HepG2 (cell line): Measurements from ENCODE around the gene CTNNBIP1. TPM values are rescaled to one million over a fixed set of nuclear protein-coding genes. Genes with fewer than 3 reads are reported as not detected.
A peak's percentile ranks its signal among the peaks of the same experiment; 100 is the strongest.

Experiments used
- ARNTL ChIP-seq: sonication (generic); formaldehyde crosslinking; IDR thresholded peaks from 2 replicates; pipeline ENCODE4 v1.4.0; 2020; ENCODE audit warnings: mild to moderate bottlenecking, missing genetic modification reagents
- DDIT3 ChIP-seq: sonication (generic); formaldehyde crosslinking; IDR thresholded peaks from 2 replicates; pipeline ENCODE4 v1.4.0; 2020; ENCODE audit warnings: mild to moderate bottlenecking, missing genetic modification reagents
- ETS1 ChIP-seq: sonication (generic); formaldehyde crosslinking; IDR thresholded peaks from 2 replicates; pipeline ENCODE4 v1.4.0; 2020; ENCODE audit warnings: missing genetic modification reagents
- HMG20B ChIP-seq: conservative IDR thresholded peaks from 2 replicates; pipeline ENCODE4 v1.6.1; 2016; ENCODE audit warnings: missing genetic modification reagents, missing compliant biosample characterization
- HOXA3 ChIP-seq: sonication (generic); formaldehyde crosslinking; IDR thresholded peaks from 2 replicates; pipeline ENCODE4 v1.5.0; 2020; ENCODE audit warnings: missing genetic modification reagents
- JUN ChIP-seq: sonication (generic); formaldehyde crosslinking; IDR thresholded peaks from 2 replicates; pipeline ENCODE4 v1.4.0; 2020; ENCODE audit warnings: mild to moderate bottlenecking, missing genetic modification reagents
- NR2F6 ChIP-seq, 2 experiments: IDR thresholded peaks; 2 replicates each; pipeline ENCODE4 v1.6.1; 2016; ENCODE audit warnings: antibody characterized with exemption in 1 of 2, mild to moderate bottlenecking in 1 of 2
- PCBP1 ChIP-seq: fragments of 200-400 bp; formaldehyde crosslinking; IDR thresholded peaks from 2 replicates; pipeline ENCODE4 v1.6.1; 2017; ENCODE audit warnings: mild to moderate bottlenecking, low read depth, low read length, borderline replicate concordance
- PHF5A ChIP-seq: IDR thresholded peaks from one replicate; pipeline ENCODE4 v1.6.1; 2018; ENCODE audit warnings: low read depth, missing genetic modification reagents; ENCODE audit not compliant: unreplicated experiment
- RAD21 ChIP-seq: fragments of 450-650 bp; formaldehyde crosslinking; IDR thresholded peaks from 2 replicates; pipeline ENCODE4 v1.5.0; 2020; ENCODE audit warnings: mild to moderate bottlenecking
- RNF2 ChIP-seq: fragments of 450-650 bp; conservative IDR thresholded peaks from 2 replicates; pipeline ENCODE4 v1.6.1; 2016; ENCODE audit warnings: low read depth
- SCMH1 ChIP-seq: sonication (generic); formaldehyde crosslinking; IDR thresholded peaks from 2 replicates; pipeline ENCODE4 v1.9.0; 2021; ENCODE audit warnings: missing genetic modification reagents, mild to moderate bottlenecking, borderline replicate concordance
- SETDB1 ChIP-seq: sonication (generic); formaldehyde crosslinking; IDR thresholded peaks from 2 replicates; pipeline ENCODE4 v1.5.1; 2020; ENCODE audit warnings: missing genetic modification reagents, mild to moderate bottlenecking, borderline replicate concordance
- U2AF2 ChIP-seq: fragments of 200-400 bp; formaldehyde crosslinking; IDR thresholded peaks from 2 replicates; pipeline ENCODE4 v1.6.1; 2017; ENCODE audit warnings: low read depth, mild to moderate bottlenecking, low read length
- ZIK1 ChIP-seq: sonication (generic); formaldehyde crosslinking; IDR thresholded peaks from 2 replicates; pipeline ENCODE4 v1.5.0; 2020; ENCODE audit warnings: mild to moderate bottlenecking, low read depth, missing genetic modification reagents, borderline replicate concordance
- ZKSCAN1 ChIP-seq: fragments of 150-350 bp; IDR thresholded peaks from 2 replicates; pipeline ENCODE4 v1.6.1; 2014; ENCODE audit warnings: low read length
- ZNF354B ChIP-seq: sonication (generic); formaldehyde crosslinking; IDR thresholded peaks from 2 replicates; pipeline ENCODE4 v1.8.0; 2022; ENCODE audit warnings: mild to moderate bottlenecking, missing genetic modification reagents
- ZNF362 ChIP-seq: sonication (generic); formaldehyde crosslinking; IDR thresholded peaks from 2 replicates; pipeline ENCODE4 v1.4.0; 2020; ENCODE audit warnings: missing genetic modification reagents, mild to moderate bottlenecking, borderline replicate concordance
- ZNF670 ChIP-seq: sonication (generic); formaldehyde crosslinking; IDR thresholded peaks from 2 replicates; pipeline ENCODE4 v1.8.0; 2022; ENCODE audit warnings: mild to moderate bottlenecking, missing genetic modification reagents, borderline replicate concordance
- ZNF678 ChIP-seq: sonication (generic); formaldehyde crosslinking; IDR thresholded peaks from 2 replicates; pipeline ENCODE4 v1.4.0; 2020; ENCODE audit warnings: mild to moderate bottlenecking, missing genetic modification reagents
- ZNF747 ChIP-seq: sonication (generic); formaldehyde crosslinking; IDR thresholded peaks from 2 replicates; pipeline ENCODE4 v1.8.1; 2023; ENCODE audit warnings: missing genetic modification reagents, mild to moderate bottlenecking, borderline replicate concordance
- ZNF75D ChIP-seq: sonication (generic); formaldehyde crosslinking; IDR thresholded peaks from 2 replicates; pipeline ENCODE4 v1.8.1; 2023; ENCODE audit warnings: missing genetic modification reagents, mild to moderate bottlenecking, borderline replicate concordance
- ZNF816 ChIP-seq: sonication (generic); formaldehyde crosslinking; IDR thresholded peaks from 2 replicates; pipeline ENCODE4 v1.8.0; 2022; ENCODE audit warnings: missing genetic modification reagents, mild to moderate bottlenecking, borderline replicate concordance
- polyA plus RNA-seq, 8 experiments: library from polyadenylated mRNA; depleted of rRNA in 3 of 8; stranded (reverse) in 7 of 8; unstranded in 1 of 8; fragments of >200 nt; fragmentation: Illumina TruSeq in 4 of 8; extraction: Trizol in 4 of 8; gene quantifications; 2 replicates each; pipeline versions ENCODE4 v1.2.1 to v1.2.3, GENCODE V29; 2011 to 2016; ENCODE audit warnings: low read depth in 4 of 8, missing spikeins in 1 of 8, mixed read lengths in 1 of 8; ENCODE audit not compliant: insufficient read depth in 1 of 8
- total RNA-seq, 5 experiments: library from RNA; depleted of rRNA; stranded (reverse); fragments of >200 nt; fragmentation: Illumina TruSeq; extraction: Trizol; gene quantifications; 2 replicates each; pipeline ENCODE4 v1.2.3, GENCODE V29; 2016; ENCODE audit warnings: low read depth in 1 of 5
- TF ChIP-seq, protein P1 (sequence below): sonication (generic); formaldehyde crosslinking; IDR thresholded peaks from 2 replicates; pipeline ENCODE4 v1.8.1; 2023; ENCODE audit warnings: mild to moderate bottlenecking, missing genetic modification reagents
- TF ChIP-seq, protein P2 (sequence below): sonication (generic); formaldehyde crosslinking; IDR thresholded peaks from 2 replicates; pipeline ENCODE4 v1.5.0; 2020; ENCODE audit warnings: mild to moderate bottlenecking, low read depth, missing genetic modification reagents, borderline replicate concordance
- TF ChIP-seq, protein P3 (sequence below): sonication (generic); formaldehyde crosslinking; IDR thresholded peaks from 2 replicates; pipeline ENCODE4 v1.5.0; 2020; ENCODE audit warnings: mild to moderate bottlenecking, missing genetic modification reagents, moderate library complexity

Gene CTNNBIP1
- total and polyA plus RNA-seq, 2 of the 13 experiments (the other 11 are each of a cell fraction or from before 2014, with no cell fraction given) = 71.7 to 83.0 TPM

GRCh38 chr1:9942399-9942938 lies 32.4 kb upstream of the CTNNBIP1 start (continued):
- TF ChIP-seq ZNF670 (no peak), SETDB1 (no peak), ZIK1 (CRISPR knock-in tag) (no peak), ZNF362 (no peak), PCBP1 (no peak), JUN (CRISPR knock-in tag) (no peak), ZNF354B (CRISPR knock-in tag) (no peak), NR2F6 (IDR thresholded peaks at IDR 0.05) (0 out of 2 replicates have a peak, but pooled peaks have one; percentile 7), NR2F6 (CRISPR knock-in tag; IDR thresholded peaks at IDR 0.05) (no peak), RAD21 (CRISPR knock-in tag) (peak; percentile 71), HMG20B (0 out of 2 replicates have a peak, but pooled peaks have one; percentile 13), ZNF75D (no peak), ZNF678 (no peak), DDIT3 (no peak), SCMH1 (no peak), PHF5A (peak; percentile 42), ARNTL (no peak), ZNF816 (CRISPR knock-in tag) (peak; percentile 5; the same call in 1 of the 2 replicates), ZNF747 (CRISPR knock-in tag) (no peak), HOXA3 (CRISPR knock-in tag) (no peak), ETS1 (CRISPR knock-in tag) (no peak), U2AF2 (no peak), ZKSCAN1 (no peak), RNF2 (no peak)
- TF ChIP-seq, protein P1, sequence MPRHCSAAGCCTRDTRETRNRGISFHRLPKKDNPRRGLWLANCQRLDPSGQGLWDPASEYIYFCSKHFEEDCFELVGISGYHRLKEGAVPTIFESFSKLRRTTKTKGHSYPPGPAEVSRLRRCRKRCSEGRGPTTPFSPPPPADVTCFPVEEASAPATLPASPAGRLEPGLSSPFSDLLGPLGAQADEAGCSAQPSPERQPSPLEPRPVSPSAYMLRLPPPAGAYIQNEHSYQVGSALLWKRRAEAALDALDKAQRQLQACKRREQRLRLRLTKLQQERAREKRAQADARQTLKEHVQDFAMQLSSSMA (CRISPR knock-in tag) = no peak
- TF ChIP-seq, protein P2, sequence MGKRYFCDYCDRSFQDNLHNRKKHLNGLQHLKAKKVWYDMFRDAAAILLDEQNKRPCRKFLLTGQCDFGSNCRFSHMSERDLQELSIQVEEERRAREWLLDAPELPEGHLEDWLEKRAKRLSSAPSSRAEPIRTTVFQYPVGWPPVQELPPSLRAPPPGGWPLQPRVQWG (CRISPR knock-in tag) = no peak
- TF ChIP-seq, protein P3, sequence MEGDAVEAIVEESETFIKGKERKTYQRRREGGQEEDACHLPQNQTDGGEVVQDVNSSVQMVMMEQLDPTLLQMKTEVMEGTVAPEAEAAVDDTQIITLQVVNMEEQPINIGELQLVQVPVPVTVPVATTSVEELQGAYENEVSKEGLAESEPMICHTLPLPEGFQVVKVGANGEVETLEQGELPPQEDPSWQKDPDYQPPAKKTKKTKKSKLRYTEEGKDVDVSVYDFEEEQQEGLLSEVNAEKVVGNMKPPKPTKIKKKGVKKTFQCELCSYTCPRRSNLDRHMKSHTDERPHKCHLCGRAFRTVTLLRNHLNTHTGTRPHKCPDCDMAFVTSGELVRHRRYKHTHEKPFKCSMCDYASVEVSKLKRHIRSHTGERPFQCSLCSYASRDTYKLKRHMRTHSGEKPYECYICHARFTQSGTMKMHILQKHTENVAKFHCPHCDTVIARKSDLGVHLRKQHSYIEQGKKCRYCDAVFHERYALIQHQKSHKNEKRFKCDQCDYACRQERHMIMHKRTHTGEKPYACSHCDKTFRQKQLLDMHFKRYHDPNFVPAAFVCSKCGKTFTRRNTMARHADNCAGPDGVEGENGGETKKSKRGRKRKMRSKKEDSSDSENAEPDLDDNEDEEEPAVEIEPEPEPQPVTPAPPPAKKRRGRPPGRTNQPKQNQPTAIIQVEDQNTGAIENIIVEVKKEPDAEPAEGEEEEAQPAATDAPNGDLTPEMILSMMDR = peak; percentile 74
